Skin of body (tissue), 2 donors: ENCODE results near the gene DGKZ. TPM values are rescaled to one million over a fixed set of nuclear protein-coding genes. Genes with fewer than 3 reads are reported as not detected.
"Not testable (repeated sequence)": the region's sequence is repeated elsewhere in the genome, so short reads cannot be mapped to it uniquely, and the experiment has no call there.

Experiments
- DNase-seq: peaks from one replicate; lab custom pipeline; 2025; lab: John Stamatoyannopoulos, UW
- total RNA-seq: library from RNA; depleted of rRNA; stranded (reverse); fragments of >200 nt; gene quantifications from one replicate; pipeline ENCODE4 v1.2.3, GENCODE V29; 2014

DGKZ gene
- total RNA-seq, 1 donor from 2014 or later: 30.4 TPM

DNA sequence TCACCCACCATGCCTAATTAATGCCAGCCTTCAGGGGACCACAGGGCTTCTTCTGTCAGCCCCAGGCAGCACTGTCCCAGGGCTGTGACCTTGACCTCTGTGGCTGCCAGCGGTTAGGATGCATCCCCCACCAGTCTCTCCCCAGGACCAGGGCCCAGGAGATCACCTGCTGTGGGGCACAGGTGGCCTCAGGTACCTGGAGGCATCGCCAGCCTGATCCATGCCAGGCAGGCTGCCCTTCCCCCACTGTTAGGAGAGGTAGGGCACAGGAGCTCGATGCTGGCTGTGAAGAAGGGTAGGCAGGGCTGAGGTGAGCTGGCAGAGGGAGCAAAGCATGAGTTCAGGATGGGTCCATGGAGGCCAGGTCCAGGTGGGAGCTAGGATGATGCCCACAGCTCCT lies 17.5 kb downstream of the DGKZ start:
- DNase-seq: no peak

DNA sequence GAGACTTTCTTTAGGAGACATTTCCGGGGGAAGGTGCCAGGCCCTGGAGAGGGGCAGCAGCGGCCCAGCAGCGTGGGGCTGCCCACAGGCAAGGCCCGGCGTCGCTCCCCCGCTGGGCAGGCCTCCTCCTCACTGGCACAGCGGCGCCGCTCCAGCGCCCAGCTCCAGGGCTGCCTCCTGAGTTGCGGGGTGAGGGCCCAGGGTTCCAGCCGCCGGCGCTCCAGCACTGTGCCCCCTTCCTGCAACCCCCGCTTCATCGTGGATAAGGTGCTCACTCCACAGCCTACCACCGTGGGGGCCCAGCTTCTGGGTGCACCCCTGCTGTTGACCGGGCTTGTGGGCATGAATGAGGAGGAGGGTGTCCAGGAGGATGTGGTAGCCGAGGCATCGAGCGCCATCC lies 19.0 kb downstream of the DGKZ start:
- DNase-seq: no peak

DNA sequence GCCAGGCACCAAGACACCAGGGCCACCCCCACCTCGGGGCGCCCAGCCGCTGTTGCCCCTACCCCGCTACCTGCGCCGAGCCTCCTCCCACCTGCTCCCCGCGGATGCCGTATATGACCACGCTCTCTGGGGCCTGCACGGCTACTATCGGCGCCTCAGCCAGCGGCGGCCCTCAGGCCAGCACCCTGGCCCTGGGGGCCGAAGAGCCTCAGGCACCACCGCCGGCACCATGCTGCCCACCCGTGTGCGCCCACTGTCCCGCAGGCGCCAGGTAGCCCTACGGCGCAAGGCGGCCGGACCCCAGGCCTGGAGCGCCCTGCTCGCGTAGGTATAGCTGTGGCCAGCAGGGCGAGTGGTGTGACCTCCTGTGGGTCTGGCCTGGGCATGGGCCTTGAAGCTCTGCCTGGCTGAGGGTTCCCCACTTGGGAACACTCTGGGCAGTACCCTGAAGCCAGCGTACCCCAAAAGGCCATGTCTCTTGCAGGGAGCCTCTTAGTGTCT lies 19.4 kb downstream of the DGKZ start:
- DNase-seq: no peak

DNA sequence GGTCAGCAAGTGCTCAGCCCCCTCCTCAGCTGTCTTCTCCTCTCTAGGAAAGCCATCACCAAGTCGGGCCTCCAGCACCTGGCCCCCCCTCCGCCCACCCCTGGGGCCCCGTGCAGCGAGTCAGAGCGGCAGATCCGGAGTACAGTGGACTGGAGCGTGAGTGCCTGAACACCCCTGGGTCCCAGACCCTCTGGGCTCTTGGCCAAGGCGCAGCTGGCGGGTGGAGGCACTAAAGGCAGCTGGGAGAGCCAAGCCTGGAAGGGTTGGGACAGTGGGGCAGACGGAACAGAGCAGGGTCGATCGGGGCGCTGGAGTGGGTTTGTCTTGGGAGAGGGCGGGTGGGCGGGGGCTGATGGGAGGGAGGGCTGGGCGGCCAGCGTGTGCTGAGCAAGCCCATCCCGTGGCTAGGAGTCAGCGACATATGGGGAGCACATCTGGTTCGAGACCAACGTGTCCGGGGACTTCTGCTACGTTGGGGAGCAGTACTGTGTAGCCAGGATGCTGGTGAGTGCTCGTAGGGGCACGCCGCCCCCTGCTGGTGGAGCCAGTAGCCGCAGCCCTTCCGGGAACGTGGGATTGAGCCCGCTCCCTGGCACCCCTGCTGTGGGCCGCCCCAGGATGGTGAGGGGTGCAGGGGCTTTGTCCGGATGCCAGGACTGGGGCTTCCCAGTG lies 20.1 kb downstream of the DGKZ start:
- DNase-seq: peak; percentile 63

DNA sequence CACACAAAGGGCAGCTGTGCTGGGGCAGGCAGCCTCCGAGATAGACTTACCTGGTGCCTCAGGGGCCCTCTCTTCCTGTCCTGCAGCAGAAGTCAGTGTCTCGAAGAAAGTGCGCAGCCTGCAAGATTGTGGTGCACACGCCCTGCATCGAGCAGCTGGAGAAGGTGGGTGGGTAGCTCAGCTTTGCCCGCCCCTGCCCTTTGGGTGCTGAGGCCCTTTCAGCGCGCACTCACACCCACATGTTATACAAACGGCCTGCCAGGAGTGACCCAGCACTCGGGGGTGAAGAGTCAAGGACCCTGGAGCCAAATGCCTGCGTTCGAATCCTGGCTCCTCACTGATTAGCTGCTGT lies 20.6 kb downstream of the DGKZ start:
- no peak for DNase-seq

DNA sequence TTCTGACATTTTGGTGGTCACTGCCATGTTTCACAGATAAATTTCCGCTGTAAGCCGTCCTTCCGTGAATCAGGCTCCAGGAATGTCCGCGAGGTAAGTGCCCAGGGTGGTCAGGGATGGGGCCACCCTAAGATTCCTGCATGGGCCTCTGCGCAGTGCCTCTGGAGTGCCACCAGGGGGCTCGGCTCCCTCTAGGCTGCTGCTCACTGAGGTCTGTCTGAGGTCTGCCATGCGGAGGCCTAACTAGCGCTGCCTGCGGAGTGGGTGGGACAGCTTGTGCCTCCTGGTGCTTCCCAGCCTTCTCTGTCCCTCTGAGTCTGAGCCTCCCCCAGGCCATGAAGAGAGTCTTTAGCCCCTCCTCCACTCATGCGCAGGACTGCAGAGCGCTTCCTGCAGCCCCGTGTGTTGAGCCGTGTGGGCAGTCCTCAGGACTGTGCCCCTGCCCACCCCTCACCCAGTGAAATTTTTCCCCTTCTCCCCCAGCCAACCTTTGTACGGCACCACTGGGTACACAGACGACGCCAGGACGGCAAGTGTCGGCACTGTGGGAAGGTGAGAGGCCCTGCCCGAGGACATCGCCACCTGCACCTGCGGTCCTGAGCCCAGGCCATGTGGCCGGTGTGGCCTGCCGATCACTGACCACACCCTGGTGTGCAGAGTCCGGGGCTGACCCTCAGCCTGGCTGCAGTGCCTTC lies 22.3 kb downstream of the DGKZ start:
- DNase-seq: no peak

DNA sequence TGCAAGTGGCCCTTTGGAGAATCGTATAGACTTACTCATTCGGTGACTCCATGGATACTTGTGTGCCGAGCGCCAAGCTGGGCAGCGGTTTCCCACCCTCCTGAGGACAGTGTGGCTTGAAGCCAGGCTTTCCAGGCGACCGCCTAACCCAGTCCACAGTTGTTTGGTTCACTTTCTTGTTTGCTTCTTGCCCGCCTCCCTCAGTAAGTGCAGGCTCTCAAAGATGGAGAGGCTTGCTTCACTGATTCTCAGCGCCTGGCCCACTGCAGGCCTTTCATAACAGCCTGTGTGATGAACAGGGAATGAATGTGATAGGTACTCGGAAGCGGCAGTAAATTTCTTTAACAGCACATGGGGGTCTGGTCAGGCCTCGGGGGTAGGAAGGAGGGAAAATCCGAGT lies 23.0 kb downstream of the DGKZ start:
- DNase-seq: no peak

DNA sequence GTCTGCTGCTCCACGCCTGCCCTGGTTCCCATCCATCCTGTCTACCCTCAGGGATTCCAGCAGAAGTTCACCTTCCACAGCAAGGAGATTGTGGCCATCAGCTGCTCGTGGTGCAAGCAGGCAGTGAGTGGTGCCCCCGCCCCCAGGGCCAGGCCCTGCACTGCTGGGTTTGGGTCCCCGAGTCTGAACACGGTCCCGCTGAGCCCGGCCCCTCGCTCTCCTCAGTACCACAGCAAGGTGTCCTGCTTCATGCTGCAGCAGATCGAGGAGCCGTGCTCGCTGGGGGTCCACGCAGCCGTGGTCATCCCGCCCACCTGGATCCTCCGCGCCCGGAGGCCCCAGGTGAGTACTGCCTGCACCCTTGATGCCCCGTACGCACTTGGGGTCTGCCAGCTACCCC lies 24.0 kb downstream of the DGKZ start:
- not testable (repeated sequence) for DNase-seq

DNA sequence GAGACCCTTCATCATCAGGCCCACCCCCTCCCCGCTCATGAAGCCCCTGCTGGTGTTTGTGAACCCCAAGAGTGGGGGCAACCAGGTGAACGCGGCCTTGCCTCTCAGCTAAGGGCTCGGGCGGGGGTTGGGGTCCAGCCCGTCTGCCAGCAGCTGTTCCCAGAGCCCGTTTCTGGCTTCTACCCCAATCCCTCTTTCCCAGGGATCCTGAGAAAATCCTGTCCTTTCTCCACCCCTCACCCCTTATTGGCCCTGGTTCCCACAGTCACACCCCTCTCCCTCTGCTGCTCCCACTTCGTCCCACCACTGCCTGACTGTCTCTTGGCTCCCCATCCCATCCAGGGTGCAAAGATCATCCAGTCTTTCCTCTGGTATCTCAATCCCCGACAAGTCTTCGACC lies 24.8 kb downstream of the DGKZ start:
- no peak for DNase-seq

DNA sequence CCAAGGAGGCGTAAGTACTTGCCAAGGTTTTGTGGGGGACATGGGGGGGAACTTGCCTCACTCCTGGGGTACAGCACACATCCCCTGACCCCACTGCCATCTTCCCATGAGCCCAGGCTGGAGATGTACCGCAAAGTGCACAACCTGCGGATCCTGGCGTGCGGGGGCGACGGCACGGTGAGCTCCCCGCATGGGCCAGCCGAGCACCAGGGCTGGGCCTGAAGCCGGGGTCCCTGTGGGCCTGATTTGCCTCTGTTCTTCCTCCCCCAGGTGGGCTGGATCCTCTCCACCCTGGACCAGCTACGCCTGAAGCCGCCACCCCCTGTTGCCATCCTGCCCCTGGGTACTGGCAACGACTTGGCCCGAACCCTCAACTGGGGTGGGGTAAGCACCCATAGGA lies 25.2 kb downstream of the DGKZ start:
- DNase-seq: not testable (repeated sequence)

DNA sequence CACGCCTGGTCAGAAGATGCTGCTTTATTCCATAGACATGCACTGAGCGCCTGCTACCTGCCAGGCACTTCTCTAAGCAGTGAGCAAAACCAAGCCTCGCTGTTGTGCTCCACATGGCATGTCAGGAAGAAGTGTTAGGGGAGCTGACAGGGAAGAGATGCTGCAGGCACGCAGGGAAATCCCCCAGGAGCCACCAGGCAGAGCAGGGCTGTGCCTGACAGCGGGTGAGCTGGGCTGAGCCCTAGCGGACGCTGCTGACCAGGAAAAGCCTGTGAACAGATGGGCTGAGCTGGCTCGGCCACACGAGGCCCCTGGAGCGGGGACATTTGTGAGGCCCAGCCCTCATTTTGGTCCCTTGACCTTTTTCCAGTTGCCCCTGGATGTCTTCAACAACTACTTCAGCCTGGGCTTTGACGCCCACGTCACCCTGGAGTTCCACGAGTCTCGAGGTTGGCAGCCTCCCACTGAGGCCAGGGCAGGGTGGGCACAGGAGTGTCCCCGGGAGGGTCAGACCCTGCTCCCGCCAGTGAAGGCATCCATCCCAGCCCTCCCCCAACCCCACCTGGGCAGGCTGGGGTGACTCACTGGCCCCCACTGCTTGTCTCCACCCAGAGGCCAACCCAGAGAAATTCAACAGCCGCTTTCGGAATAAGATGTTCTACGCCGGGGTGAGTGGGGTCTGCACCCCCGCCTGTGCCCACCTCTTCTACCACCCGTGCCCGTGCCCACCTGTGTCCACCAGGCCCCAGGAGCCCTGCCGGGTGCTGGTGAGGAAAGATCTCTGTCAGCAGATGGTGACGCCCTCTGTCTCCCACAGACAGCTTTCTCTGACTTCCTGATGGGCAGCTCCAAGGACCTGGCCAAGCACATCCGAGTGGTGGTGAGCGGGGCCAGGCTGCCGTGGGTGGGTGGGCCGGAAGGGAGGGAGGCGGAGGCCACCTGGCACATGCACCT lies 26.8 kb downstream of the DGKZ start:
- no peak for DNase-seq

DNA sequence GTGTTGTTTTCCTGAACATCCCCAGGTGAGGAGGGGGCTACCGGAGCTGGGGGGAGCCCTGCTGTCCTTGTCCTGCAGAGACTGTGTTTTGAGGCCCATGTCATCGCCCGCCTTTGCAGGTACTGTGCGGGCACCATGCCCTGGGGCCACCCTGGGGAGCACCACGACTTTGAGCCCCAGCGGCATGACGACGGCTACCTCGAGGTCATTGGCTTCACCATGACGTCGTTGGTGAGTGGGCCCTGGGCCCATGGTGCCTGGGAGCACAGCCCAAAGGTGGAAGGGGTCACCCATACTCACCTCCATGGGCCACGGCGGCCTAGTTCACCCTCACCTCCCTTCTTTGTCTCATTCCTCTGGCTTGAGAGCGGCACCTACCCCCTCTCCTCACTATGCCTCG lies 27.6 kb downstream of the DGKZ start:
- no peak for DNase-seq

DNA sequence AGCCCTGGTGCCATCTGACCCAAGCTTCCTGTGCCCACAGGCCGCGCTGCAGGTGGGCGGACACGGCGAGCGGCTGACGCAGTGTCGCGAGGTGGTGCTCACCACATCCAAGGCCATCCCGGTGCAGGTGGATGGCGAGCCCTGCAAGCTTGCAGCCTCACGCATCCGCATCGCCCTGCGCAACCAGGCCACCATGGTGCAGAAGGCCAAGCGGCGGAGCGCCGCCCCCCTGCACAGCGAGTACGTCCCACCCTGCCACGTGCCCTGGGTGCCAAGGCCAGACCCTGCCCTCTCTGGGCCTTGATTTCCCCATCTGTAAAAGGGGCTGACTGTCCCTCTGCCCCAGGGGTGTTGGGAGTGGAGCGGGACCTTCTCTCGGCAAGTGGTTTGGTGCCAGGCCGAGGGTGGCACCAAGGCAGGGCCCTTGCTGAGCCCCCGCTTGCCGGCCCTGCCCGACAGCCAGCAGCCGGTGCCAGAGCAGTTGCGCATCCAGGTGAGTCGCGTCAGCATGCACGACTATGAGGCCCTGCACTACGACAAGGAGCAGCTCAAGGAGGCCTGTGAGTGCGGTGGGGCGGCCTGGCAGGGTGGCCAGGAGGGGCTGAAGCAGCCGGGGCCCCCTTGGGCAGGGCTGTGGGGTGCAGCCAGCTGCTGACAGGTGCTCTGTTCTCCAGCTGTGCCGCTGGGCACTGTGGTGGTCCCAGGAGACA lies 28.3 kb downstream of the DGKZ start:
- no peak for DNase-seq

DNA sequence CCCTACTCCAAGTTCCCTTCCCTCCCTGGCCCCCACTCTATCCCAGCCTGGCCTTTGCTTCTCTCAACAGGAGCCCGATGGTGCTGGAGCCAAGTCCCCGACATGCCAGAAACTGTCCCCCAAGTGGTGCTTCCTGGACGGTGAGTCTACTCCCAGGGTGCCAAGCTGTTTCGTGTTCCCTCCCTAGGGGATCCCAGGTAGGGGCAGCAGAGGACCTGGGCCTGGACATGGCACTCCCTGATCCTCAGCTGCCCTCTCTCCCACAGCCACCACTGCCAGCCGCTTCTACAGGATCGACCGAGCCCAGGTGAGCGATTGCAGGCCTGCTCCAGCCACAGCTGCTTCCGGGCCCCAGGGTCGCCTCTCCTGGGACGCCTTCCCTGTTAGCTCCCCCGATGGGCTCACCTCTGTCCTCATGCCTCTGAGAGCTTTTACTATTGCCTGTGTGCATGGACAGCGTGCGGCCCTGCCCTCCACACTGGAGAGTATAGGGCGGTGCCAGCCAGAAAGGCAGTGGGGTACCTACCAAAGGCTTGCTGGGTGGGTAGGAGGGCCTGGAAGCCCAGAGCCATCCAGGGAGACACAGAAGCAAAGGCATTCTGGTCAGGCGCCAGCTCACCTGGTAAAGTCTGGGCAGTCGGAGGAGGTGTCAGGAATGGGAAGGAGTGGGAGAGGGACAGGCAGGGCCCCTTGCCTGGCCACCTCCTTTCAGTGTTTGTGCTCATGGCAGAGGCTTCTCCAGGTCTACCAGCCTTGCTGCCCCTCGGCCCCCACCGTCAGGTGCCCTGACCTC lies 29.2 kb downstream of the DGKZ start:
- no peak for DNase-seq

DNA sequence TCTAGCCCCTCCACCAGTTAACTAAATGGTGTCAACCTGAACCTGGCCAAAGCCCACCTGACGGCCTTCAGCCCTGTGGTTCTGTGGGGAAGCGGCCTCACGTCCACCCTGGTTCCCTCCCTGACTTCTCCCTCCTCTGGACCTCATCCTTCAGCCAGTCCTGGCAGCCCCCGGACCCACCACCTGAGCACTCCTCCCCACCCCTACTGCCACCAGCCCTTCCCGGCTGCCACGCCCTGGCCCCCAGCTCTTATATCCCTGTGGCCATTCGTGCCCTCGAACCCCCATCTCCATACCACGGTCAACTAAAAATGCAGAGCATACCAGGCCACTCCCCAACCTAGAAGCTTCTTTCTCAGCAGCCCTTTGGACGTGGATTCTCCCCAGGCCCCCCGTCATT lies 30.0 kb downstream of the DGKZ start:
- DNase-seq: no peak

DNA sequence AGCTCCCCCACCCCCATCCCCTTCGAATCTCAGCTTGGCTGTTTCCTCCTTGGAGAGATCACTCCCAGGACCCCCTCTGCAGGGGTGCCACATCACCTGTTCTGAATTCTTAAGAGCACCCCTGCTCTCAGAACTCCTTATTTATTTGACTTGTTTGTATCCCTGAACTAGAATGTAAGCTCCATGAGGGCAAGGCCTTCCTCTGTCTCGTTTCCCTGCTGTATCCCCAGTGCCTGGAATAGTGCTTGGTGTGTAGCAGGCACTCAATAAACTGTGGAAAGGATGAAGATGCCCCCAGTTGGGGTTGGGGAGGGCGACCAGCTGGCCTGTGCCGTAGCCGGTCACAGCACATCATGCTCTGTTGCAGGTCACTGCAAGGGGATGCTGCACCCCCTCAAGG lies 30.6 kb downstream of the DGKZ start:
- no peak for DNase-seq

DNA sequence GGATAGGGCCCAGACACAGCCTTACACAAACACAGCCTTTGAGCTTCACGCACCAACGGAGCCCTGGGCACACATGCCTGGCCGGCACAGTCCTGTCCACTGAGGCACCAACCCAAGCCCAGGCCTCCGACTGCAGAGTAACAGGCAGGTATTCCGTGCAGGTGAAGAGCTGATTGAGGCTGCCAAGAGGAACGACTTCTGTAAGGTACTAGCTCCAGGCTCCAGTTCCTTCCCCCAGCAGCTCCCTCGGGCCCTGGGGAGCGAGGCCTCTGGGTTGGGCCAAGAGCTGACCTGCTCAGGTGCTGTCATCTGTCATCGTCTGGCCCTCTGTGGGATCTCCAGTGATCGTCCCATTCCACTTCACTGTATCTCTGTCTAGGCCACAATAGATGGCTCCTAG lies 31.0 kb downstream of the DGKZ start:
- DNase-seq: no peak

DNA sequence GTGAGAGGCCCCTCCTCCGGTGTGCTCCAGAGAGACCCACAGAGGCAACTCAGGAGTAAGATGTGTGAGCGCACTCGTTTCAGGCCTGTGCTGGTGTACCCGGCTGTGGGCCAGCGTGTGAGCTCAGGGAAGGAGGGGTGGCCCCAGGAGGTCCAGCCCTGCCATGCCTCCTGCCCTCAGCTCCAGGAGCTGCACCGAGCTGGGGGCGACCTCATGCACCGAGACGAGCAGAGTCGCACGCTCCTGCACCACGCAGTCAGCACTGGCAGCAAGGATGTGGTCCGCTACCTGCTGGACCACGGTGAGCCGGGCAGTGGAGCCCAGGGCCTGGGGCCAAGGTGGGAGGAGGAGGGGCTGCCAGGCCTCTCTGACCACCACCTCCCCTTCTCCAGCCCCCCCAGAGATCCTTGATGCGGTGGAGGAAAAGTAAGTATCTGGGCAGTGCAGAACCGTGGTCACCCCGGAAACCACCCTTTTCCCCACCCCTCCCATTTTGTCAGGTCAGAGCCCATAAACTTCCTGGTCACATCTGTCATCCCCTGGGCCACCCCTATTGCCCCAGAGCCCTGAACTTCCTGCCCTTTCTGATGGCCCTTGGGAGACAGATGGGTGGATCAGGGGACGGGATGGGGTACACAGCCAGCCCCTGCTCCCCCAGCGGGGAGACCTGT lies 31.7 kb downstream of the DGKZ start:
- DNase-seq: no peak

DNA sequence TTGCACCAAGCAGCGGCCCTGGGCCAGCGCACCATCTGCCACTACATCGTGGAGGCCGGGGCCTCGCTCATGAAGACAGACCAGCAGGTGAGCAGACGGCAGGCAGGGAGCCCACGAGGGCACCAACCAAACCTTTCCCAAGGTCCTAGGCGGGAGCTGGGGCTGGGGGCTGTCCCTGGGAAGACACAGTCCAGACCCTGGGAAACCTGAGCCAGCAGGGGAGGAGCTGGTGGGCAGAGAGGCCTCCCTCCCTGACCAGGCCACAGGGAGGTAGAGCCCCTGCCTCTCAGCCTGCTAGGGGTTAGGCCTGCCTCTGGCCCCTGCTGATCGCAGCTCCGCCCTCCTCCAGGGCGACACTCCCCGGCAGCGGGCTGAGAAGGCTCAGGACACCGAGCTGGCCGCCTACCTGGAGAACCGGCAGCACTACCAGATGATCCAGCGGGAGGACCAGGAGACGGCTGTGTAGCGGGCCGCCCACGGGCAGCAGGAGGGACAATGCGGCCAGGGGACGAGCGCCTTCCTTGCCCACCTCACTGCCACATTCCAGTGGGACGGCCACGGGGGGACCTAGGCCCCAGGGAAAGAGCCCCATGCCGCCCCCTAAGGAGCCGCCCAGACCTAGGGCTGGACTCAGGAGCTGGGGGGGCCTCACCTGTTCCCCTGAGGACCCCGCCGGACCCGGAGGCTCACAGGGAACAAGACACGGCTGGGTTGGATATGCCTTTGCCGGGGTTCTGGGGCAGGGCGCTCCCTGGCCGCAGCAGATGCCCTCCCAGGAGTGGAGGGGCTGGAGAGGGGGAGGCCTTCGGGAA lies 32.4 kb downstream of the DGKZ start:
- not testable (repeated sequence) for DNase-seq
